Measurements from ENCODE around the gene JAK3.
A peak's percentile ranks its signal among the peaks of the same experiment; 100 is the strongest.
"Not testable (repeated sequence)": the region's sequence is repeated elsewhere in the genome, so short reads cannot be mapped to it uniquely, and the experiment has no call there.

JAK3 gene

DNA sequence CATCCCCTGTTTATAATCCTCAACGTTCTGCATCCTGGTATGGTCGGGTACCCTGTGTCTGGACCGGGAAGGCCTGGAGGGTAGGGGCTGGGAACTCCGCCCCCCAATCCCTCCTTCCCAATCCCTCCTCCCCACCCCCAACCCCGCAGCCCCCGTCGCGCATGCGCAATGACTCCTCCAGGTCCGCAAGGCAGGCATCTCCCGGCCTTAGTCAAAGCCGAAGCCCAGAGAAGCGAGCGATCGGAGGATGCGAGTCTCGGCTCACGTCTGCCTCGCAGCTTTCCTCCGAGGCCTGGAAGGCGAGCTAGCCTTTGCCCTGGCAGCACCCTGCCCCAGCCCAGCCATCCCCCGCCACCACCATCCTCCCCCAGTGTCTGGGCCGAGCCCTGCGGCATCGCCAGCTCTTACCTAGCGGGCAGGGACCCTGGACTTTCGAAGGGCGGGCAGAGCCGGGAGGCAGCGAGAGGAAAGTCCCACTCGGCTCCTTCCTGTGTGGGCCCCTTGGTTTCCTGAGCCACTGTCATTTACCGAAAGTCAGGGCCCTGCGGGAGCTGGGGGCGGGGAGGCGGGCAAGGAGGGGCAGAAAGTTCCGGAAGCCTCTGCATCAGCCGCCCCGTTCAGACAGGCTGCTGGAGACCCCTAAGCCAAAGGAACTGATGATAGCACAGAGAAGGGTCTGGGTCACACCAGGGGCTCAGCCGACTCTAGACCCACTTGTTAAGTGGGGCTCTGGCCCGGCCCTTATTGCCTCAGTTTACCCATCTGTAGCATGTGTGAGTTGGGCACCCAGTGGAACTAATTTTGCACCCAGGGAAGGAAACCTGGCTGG lies at the start of gene JAK3:
JAK3 (minus strand) TSS at position 445 of the 829 bp plus-strand sequence. CDS start 3,565 bp downstream, outside the sequence.
- H3K4me3 ChIP-seq (ENCODE audit: low read depth, low read length), result peak within 1 kb of the TSS; percentile 27
- TF ChIP-seq, protein P1, sequence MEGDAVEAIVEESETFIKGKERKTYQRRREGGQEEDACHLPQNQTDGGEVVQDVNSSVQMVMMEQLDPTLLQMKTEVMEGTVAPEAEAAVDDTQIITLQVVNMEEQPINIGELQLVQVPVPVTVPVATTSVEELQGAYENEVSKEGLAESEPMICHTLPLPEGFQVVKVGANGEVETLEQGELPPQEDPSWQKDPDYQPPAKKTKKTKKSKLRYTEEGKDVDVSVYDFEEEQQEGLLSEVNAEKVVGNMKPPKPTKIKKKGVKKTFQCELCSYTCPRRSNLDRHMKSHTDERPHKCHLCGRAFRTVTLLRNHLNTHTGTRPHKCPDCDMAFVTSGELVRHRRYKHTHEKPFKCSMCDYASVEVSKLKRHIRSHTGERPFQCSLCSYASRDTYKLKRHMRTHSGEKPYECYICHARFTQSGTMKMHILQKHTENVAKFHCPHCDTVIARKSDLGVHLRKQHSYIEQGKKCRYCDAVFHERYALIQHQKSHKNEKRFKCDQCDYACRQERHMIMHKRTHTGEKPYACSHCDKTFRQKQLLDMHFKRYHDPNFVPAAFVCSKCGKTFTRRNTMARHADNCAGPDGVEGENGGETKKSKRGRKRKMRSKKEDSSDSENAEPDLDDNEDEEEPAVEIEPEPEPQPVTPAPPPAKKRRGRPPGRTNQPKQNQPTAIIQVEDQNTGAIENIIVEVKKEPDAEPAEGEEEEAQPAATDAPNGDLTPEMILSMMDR (IDR thresholded peaks at IDR 0.05; ENCODE audit: low read depth, low read length), result no peak
- in situ Hi-C loops (cut with HindIII; ENCODE audit: low sequenced_read_pairs), result no loop called here
- DNase-seq (ENCODE audit: low read depth, low spot score), result peak; percentile 56

DNA sequence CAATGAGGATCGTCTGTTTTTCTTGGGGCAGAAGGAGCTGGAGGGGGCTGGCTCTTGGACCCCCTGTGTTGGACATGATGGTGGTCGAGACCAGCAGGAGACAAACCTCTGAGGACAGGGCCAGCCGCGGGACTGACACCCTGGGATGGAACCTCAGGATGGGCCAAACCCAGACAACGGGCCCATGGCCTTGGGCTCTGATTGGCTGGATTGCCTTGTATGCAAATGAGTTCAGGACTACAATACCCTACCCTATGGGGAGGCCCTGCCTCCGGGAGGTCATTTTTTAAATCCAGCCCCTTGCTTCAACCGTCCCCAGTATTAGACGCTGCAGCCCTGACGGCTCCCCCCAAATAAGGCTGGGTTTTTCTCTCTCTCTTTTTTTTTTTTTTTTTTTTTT lies 46.0 kb upstream of the JAK3 start:
- in situ Hi-C loops (cut with HindIII; ENCODE audit: low sequenced_read_pairs), result no loop called here
- DNase-seq (ENCODE audit: low read depth, low spot score), result no peak
- no peak overlapping the region for H3K4me3 ChIP-seq (ENCODE audit: low read depth, low read length)
- TF ChIP-seq, protein P1 (IDR thresholded peaks at IDR 0.05; ENCODE audit: low read depth, low read length), result no peak

DNA sequence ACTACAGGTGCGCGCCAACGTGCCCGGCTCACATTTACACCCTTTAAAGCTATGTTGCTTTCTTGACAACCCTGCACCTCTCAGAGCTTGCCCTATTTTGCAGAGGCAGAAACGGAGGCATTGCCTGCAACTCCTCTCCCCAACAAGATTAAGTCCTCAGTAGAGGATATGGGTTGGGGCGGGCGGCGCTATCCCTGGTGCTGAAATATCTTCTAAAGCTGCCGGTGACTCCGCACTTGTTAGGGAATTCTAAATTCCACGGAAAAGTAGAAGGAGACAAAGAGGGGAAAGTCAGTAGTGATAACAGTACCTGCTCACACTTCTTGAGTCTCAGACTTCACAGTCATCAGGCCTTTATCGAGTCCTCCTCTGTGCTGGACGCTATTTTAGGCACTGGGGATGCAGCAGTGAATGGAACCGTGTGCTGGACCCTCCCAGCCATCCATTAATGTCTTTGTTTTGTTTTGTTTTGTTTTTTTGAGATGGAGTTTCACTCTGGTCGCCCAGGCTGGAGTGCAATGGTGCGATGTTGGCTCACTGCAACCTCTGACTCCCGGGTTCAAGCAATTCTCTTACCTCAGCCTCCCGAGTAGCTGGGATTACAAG lies 41.9 kb upstream of the JAK3 start:
- in situ Hi-C loops (cut with HindIII; ENCODE audit: low sequenced_read_pairs), result no loop called here
- TF ChIP-seq, protein P1 (IDR thresholded peaks at IDR 0.05; ENCODE audit: low read depth, low read length), result no peak
- peak; percentile 59 for DNase-seq (ENCODE audit: low read depth, low spot score)

DNA sequence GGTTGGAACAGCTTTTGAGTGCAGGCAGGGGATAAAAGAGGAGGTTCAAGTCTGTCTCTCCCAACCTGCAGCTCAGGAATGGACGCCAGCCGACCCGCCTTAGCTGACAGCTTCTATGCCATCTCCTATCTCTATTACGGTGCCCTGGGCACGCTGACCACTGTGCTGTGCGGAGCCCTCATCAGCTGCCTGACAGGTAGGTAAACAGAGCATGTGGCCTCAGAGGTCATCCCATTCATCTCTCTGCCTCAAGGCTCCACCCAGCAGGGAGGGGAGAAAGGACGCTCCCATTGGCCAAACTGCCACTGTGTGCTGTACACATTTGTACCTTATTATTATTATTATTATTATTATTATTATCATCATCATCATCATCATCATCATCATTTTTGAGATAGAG lies 40.5 kb upstream of the JAK3 start:
- in situ Hi-C loops (cut with HindIII; ENCODE audit: low sequenced_read_pairs), result no loop called here
- TF ChIP-seq, protein P1 (IDR thresholded peaks at IDR 0.05; ENCODE audit: low read depth, low read length), result no peak
- no peak for DNase-seq (ENCODE audit: low read depth, low spot score)
- no peak overlapping the region for H3K4me3 ChIP-seq (ENCODE audit: low read depth, low read length)

More for the DNA sequence above, 41.9 kb upstream of the JAK3 start:
- no peak overlapping the region for H3K4me3 ChIP-seq (ENCODE audit: low read depth, low read length)

DNA sequence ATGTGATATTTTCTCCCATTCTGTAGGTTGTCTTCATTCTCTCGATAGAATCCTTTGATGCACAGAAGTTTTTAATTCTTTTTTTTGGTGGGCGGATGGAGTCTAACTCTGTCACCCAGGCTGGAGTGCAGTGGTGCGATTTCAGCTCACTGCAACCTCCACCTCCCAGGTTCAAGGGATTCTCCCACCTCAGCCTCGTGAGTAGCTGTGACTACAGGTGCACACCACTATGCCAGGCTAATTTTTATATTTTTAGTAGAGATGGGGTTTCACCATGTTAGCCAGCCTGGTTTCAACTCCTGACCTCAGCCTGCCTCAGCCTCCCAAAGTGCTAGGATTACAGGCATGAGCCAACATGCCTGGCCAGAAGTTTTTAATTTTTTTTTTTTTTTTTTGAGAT lies 39.4 kb upstream of the JAK3 start:
- H3K4me3 ChIP-seq (ENCODE audit: low read depth, low read length); DNase-seq (ENCODE audit: low read depth, low spot score); in situ Hi-C loops (cut with HindIII; ENCODE audit: low sequenced_read_pairs): not testable (repeated sequence)

DNA sequence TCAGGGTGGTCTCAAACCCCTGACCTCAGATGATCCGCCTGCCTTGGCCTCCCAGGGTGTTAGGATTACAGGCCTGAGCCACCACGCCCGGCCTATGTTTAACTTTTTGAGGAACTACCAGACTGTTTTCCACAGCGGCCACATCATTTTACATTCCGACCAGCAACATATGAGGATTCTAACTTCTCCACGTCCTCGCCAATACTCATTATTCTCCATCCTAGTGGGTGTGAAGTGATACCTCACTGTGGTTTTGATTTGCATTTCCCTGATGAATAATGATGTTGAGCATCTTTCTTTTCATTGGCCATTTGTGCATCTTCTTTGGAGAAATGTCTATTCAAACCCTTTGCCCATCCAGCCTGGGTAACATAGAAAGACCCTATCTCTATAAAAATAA lies 38.7 kb upstream of the JAK3 start:
- DNase-seq (ENCODE audit: low read depth, low spot score), result no peak
- in situ Hi-C loops (cut with HindIII; ENCODE audit: low sequenced_read_pairs), result no loop called here
- TF ChIP-seq, protein P1 (IDR thresholded peaks at IDR 0.05; ENCODE audit: low read depth, low read length), result no peak
- H3K4me3 ChIP-seq (ENCODE audit: low read depth, low read length), result no peak overlapping the region
